ENCODE results near the gene AFG3L2.

DNA sequence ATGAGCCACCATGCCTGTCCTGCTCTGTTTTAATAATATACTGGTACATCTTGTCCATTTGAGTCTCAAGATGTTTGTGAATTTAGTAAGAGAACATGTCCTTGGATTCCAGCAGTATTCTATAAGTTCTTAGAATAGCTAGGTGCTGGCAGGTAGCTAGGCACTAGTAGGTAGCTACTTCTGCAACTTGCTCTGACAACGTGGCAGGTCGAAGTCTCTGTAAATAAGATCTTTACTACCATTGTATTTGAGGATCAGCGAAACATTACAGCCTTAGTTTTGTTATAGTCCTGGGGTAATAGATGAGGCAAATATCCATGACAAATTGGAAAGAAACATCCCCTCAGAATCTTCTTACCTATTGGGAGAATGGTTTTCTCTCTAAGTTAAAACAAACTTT, 16.5 kb upstream of the AFG3L2 start:
- TF ChIP-seq, protein P1, sequence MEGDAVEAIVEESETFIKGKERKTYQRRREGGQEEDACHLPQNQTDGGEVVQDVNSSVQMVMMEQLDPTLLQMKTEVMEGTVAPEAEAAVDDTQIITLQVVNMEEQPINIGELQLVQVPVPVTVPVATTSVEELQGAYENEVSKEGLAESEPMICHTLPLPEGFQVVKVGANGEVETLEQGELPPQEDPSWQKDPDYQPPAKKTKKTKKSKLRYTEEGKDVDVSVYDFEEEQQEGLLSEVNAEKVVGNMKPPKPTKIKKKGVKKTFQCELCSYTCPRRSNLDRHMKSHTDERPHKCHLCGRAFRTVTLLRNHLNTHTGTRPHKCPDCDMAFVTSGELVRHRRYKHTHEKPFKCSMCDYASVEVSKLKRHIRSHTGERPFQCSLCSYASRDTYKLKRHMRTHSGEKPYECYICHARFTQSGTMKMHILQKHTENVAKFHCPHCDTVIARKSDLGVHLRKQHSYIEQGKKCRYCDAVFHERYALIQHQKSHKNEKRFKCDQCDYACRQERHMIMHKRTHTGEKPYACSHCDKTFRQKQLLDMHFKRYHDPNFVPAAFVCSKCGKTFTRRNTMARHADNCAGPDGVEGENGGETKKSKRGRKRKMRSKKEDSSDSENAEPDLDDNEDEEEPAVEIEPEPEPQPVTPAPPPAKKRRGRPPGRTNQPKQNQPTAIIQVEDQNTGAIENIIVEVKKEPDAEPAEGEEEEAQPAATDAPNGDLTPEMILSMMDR (IDR thresholded peaks at IDR 0.05; ENCODE audit: low read length), result no peak
- no peak for TF ChIP-seq EZH2 (IDR thresholded peaks at IDR 0.05; ENCODE audit: borderline replicate concordance, low read length)

All from OCI-LY1 (cell line).